ENCODE measurements around the gene ZNF70. TPM values are rescaled to one million over a fixed set of nuclear protein-coding genes. Genes with fewer than 3 reads are reported as not detected.

Gene ZNF70
- total and polyA plus RNA-seq, 2 of the 13 experiments (the other 11 are each of a cell fraction or from before 2014, with no cell fraction given): 0.62 to 3.6 TPM

DNA sequence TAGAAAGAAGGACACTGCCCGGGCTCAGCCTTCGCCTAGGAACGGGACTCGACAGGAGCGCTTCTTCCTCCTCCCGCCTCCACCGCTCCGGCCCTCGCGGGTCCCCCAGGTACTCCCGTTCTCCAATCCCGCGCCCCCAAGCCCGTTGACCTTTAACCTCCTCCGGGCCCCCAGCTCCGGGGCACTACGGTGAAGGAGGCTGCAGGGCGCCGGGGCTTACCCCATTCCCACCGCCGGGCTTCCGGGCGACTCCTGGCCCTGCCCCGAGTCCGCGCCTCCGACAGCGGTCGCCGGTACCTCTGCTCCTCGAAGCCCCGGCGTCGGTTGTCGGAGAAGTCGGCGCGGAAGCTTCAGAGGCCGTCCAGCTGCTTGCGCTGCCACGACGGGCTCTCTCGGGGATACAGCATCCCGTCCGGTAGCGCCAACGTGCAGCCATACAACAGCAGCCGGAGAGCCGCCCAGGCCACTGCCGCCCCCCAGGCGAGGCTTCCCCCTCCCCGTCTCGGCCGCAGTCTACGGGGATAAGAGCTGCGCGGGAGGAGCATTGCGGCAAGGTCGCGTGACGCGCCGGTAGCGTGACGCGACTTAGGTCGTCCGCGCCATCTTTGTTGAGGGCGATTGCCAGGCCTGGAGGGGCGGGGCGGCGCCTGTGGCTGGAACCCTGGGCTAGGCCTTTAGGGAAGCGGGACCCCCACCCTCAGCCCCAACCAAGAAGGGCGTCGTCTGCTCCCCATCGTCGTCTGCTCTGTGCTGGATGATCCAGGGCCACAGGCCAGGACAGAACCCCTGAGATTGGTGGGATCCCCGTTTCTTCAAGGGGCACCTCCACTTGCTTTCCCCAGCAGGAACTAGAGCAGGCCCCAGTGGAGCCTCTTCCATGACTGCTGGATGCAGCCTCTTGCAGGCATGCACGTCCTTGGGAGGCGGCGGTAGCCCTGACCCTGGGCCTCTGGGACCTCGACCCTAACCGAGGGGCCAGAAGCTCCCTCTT lies 33.8 kb downstream of the ZNF70 start (continued):
- TF ChIP-seq, protein P1, sequence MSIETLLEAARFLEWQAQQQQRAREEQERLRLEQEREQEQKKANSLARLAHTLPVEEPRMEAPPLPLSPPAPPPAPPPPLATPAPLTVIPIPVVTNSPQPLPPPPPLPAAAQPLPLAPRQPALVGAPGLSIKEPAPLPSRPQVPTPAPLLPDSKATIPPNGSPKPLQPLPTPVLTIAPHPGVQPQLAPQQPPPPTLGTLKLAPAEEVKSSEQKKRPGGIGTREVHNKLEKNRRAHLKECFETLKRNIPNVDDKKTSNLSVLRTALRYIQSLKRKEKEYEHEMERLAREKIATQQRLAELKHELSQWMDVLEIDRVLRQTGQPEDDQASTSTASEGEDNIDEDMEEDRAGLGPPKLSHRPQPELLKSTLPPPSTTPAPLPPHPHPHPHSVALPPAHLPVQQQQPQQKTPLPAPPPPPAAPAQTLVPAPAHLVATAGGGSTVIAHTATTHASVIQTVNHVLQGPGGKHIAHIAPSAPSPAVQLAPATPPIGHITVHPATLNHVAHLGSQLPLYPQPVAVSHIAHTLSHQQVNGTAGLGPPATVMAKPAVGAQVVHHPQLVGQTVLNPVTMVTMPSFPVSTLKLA (IDR thresholded peaks at IDR 0.05): peak; percentile 14
- TF ChIP-seq NR2C2 (CRISPR knock-in tag; IDR thresholded peaks at IDR 0.05; ENCODE audit: borderline replicate concordance) (peak; percentile 96), DR1 (CRISPR knock-in tag; IDR thresholded peaks at IDR 0.05) (peak; percentile 84; the same call in 1 of the 2 replicates), ZNF12 (CRISPR knock-in tag; IDR thresholded peaks at IDR 0.05) (no peak), ZNF136 (CRISPR knock-in tag; IDR thresholded peaks at IDR 0.05; ENCODE audit: low read depth) (0 out of 2 replicates have a peak, but pooled peaks have one; percentile 86), YEATS2 (CRISPR knock-in tag; IDR thresholded peaks at IDR 0.05; ENCODE audit: borderline replicate concordance) (peak; percentile 89), PITX1 (CRISPR knock-in tag; IDR thresholded peaks at IDR 0.05) (peak; percentile 86), CBX1 (IDR thresholded peaks at IDR 0.05; ENCODE audit: low read depth) (no peak), ZNF432 (CRISPR knock-in tag; IDR thresholded peaks at IDR 0.05; ENCODE audit: borderline replicate concordance) (no peak), ZNF460 (CRISPR knock-in tag; IDR thresholded peaks at IDR 0.05; ENCODE audit: borderline replicate concordance) (no peak; the same call in 1 of the 2 replicates), ZNF891 (CRISPR knock-in tag; IDR thresholded peaks at IDR 0.05) (peak; percentile 85)
- TF ChIP-seq, protein P2, sequence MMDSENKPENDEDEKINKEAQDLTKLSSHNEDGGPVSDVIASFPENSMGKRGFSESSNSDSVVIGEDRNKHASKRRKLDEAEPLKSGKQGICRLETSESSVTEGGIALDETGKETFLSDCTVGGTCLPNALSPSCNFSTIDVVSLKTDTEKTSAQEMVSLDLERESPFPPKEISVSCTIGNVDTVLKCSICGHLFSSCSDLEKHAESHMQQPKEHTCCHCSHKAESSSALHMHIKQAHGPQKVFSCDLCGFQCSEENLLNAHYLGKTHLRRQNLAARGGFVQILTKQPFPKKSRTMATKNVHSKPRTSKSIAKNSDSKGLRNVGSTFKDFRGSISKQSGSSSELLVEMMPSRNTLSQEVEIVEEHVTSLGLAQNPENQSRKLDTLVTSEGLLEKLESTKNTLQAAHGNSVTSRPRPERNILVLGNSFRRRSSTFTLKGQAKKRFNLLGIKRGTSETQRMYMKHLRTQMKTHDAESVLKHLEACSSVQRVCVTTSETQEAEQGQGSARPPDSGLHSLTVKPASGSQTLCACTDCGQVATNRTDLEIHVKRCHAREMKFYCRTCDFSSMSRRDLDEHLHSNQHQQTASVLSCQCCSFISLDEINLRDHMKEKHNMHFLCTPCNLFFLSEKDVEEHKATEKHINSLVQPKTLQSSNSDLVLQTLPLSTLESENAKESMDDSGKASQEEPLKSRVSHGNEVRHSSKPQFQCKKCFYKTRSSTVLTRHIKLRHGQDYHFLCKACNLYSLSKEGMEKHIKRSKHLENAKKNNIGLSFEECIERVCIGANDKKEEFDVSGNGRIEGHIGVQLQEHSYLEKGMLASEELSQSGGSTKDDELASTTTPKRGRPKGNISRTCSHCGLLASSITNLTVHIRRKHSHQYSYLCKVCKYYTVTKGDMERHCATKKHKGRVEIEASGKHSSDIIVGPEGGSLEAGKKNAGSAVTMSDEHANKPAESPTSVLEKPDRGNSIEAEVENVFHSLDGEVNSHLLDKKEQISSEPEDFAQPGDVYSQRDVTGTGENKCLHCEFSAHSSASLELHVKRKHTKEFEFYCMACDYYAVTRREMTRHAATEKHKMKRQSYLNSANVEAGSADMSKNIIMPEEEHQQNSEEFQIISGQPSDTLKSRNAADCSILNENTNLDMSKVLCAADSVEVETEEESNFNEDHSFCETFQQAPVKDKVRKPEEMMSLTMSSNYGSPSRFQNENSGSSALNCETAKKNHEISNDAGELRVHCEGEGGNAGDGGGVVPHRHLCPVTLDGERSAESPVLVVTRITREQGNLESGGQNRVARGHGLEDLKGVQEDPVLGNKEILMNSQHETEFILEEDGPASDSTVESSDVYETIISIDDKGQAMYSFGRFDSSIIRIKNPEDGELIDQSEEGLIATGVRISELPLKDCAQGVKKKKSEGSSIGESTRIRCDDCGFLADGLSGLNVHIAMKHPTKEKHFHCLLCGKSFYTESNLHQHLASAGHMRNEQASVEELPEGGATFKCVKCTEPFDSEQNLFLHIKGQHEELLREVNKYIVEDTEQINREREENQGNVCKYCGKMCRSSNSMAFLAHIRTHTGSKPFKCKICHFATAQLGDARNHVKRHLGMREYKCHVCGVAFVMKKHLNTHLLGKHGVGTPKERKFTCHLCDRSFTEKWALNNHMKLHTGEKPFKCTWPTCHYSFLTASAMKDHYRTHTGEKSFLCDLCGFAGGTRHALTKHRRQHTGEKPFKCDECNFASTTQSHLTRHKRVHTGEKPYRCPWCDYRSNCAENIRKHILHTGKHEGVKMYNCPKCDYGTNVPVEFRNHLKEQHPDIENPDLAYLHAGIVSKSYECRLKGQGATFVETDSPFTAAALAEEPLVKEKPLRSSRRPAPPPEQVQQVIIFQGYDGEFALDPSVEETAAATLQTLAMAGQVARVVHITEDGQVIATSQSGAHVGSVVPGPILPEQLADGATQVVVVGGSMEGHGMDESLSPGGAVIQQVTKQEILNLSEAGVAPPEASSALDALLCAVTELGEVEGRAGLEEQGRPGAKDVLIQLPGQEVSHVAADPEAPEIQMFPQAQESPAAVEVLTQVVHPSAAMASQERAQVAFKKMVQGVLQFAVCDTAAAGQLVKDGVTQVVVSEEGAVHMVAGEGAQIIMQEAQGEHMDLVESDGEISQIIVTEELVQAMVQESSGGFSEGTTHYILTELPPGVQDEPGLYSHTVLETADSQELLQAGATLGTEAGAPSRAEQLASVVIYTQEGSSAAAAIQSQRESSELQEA (CRISPR knock-in tag; IDR thresholded peaks at IDR 0.05; ENCODE audit: not compliant biosample characterization): peak; percentile 82
- TF ChIP-seq, protein P3, sequence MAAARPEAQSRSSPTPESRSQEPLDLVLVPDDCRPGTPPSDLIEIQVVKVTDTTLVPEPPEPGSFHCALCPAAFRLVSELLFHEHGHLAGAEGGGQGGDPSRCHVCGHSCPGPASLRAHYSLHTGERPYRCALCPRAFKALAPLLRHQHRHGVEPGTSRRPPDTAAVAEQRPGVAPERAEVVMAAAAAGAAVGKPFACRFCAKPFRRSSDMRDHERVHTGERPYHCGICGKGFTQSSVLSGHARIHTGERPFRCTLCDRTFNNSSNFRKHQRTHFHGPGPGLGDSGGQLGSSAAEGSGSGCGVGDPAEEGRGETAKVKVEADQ (CRISPR knock-in tag; IDR thresholded peaks at IDR 0.05; ENCODE audit: borderline replicate concordance): peak; percentile 88
- TF ChIP-seq, protein P4, sequence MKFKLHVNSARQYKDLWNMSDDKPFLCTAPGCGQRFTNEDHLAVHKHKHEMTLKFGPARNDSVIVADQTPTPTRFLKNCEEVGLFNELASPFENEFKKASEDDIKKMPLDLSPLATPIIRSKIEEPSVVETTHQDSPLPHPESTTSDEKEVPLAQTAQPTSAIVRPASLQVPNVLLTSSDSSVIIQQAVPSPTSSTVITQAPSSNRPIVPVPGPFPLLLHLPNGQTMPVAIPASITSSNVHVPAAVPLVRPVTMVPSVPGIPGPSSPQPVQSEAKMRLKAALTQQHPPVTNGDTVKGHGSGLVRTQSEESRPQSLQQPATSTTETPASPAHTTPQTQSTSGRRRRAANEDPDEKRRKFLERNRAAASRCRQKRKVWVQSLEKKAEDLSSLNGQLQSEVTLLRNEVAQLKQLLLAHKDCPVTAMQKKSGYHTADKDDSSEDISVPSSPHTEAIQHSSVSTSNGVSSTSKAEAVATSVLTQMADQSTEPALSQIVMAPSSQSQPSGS (CRISPR knock-in tag; IDR thresholded peaks at IDR 0.05): peak; percentile 72
